ENCODE data around the gene CSTPP1. TPM values are rescaled to one million over a fixed set of nuclear protein-coding genes. Genes with fewer than 3 reads are reported as not detected.
A peak's percentile ranks its signal among the peaks of the same experiment; 100 is the strongest.
"Not testable (repeated sequence)": the region's sequence is repeated elsewhere in the genome, so short reads cannot be mapped to it uniquely, and the experiment has no call there.

The CSTPP1 gene
- total RNA-seq, 3 donors from 2014 or later = 31.9 to 41.1 (median 32.8) TPM

DNA sequence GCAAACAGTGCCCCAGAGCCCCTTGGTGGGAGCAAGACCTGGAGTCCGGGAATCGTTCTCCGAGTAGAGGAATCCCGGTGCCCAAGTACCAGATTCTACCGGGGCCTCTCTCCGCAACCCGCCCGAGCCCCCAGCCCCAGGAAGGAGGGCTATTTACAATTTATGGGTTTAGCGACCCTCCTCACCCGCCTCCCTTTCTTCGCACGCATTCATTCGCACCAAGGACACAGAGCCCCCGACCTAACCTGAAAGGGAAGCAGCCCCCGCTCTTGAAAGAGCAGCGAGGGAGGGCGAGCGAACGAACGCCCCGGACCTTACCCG is 18.8 kb upstream of the CSTPP1 start:
- H3K36me3 ChIP-seq (ENCODE audit: low read depth) = no peaks in the 10 kb centered on the region
- peaks cover 12% of the 10 kb centered on the region for H3K4me1 ChIP-seq (ENCODE audit: low read depth)
- no peaks in the 10 kb centered on the region for H3K9me3 ChIP-seq
- ATAC-seq (no peak), DNase-seq (no peak)
- peak overlapping the region; percentile 33 for H3K4me3 ChIP-seq
- intact Hi-C loops (cut with DNase I, micrococcal nuclease) = loop anchor here in 1 of 2 donors (10.0 kb wide), 1 partner anchor 237 kb away; no protein-coding TSS in a partner anchor
- TF ChIP-seq, protein P1, sequence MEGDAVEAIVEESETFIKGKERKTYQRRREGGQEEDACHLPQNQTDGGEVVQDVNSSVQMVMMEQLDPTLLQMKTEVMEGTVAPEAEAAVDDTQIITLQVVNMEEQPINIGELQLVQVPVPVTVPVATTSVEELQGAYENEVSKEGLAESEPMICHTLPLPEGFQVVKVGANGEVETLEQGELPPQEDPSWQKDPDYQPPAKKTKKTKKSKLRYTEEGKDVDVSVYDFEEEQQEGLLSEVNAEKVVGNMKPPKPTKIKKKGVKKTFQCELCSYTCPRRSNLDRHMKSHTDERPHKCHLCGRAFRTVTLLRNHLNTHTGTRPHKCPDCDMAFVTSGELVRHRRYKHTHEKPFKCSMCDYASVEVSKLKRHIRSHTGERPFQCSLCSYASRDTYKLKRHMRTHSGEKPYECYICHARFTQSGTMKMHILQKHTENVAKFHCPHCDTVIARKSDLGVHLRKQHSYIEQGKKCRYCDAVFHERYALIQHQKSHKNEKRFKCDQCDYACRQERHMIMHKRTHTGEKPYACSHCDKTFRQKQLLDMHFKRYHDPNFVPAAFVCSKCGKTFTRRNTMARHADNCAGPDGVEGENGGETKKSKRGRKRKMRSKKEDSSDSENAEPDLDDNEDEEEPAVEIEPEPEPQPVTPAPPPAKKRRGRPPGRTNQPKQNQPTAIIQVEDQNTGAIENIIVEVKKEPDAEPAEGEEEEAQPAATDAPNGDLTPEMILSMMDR (IDR thresholded peaks at IDR 0.05) = no peak

DNA sequence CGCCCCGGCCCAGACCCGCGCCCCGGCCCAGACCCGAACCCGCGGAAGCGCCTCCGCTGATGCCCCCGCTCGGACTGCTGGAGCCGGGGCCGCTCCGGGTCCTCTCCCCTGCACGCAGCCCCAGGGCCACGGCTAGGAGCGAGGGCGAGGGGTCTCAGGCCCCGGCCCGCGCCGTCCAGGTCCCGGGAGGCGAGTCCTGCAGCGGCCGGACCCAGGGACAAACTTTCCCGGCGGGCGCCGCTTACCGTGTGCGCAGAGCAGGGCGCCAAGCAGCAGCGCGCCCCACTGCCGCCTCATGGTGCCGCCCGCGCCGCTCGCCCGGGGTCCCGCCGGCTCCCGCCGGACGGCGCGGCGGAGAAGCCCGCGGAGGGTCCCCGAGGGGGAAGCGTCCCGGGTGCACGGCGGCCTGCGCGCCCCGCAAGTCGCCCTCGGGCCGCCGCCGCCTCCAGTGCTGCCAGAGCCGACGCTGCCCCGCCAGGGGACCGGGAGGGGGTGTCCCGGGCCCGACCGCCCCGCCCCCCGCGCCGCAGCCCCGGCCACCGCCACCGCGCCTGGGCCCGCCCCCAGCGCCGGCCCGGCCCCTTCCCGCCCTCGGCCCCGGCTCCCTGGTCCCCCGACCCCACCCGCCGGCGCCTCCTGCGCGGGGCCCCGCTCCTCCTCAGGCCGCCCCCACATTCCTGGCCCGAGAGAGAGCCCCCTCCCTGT is 18.3 kb upstream of the CSTPP1 start, which contains the start of gene LRP4:
Gene LRP4 (minus strand): TSS at position 468 of the 705 bp plus-strand sequence. CDS start 171 bp downstream, at position 297.
- Histone ChIP-seq H3K4me3 (peak within 1 kb of the TSS; percentile 33), H3K9me3 (no peaks in the 10 kb centered on the region), H3K4me1 (ENCODE audit: low read depth) (peaks cover 12% of the 10 kb centered on the region), H3K36me3 (ENCODE audit: low read depth) (no peaks in the 10 kb centered on the region)
- intact Hi-C loops (cut with DNase I, micrococcal nuclease) = loop anchor here in 1 of 2 donors (10.0 kb wide), 1 partner anchor 237 kb away; no protein-coding TSS in a partner anchor
- peak in 2 of 3 donors; percentile 57 to 75 for DNase-seq
- TF ChIP-seq, protein P1 (IDR thresholded peaks at IDR 0.05) = no peak
- ATAC-seq = peak; percentile 67

DNA sequence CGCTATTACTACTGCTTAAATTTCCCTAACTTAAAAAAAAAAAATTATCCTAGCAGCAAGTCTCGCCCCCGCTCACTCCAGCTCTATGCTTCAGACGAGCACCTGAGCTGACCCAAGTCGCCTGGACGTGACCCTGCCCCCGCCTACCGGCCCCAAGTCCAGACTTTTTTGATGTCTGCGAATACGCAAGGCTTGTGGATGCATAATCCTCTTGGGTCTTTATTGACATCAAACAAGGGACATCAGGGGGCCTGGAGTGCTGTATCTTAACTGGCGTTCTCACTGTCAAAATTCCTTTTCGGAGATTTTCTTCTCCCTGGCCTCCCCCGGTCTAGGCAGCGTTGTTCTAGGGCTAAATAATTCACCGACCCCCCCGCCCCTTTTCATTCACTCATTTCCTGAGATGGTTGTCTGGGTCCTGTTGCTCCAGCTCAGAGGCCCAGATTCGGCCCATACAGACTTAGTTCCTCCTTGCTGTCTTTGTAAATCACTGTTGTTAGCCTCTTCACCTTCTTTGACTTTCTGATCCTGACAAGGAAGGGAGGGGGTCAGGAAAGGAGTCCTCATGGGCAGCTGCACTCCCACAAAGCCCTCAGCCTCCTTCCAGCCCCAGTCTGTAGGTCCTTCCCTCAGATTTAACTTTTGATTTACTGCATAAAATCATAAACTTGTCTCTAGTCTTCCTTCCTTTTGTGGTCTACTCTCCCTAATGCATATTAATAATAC is 17.6 kb upstream of the CSTPP1 start:
- H3K4me1 ChIP-seq (ENCODE audit: low read depth) = peaks cover 12% of the 10 kb centered on the region
- intact Hi-C loops (cut with DNase I, micrococcal nuclease) = loop anchor here in 1 of 2 donors (10.0 kb wide), 1 partner anchor 236 kb away; no protein-coding TSS in a partner anchor
- DNase-seq (no peak), ATAC-seq (no peak)
- H3K36me3 ChIP-seq (ENCODE audit: low read depth) = no peaks in the 10 kb centered on the region
- TF ChIP-seq, protein P1 (IDR thresholded peaks at IDR 0.05) = no peak
- no peaks in the 10 kb centered on the region for H3K9me3 ChIP-seq
- no peak overlapping the region for H3K4me3 ChIP-seq

DNA sequence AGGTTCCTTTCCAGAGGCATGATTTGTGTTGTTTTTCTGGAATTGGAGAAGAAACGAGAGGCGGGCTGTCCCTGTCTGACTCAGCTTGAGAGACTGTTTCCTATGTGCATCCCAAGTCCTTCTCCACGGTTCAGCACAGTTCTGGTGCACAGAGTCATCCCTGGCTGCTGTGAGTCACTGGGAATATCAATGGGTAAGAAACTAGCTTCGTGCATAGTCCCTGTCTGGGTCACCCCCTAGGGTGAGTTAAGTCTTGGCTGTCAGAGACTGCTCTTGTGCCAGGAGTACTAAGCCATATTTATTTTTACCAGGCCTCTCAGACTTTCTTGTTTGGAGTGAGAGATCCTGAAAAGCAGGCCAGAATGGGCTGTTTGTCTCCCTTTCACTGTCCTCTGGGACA is 15.8 kb upstream of the CSTPP1 start:
- H3K4me3 ChIP-seq = no peak overlapping the region
- ATAC-seq = peak; percentile 39
- peak in 1 of 3 donors; percentile 42 for DNase-seq
- intact Hi-C loops (cut with DNase I, micrococcal nuclease) = no loop called here
- TF ChIP-seq, protein P1 (IDR thresholded peaks at IDR 0.05) = no peak
- H3K4me1 ChIP-seq (ENCODE audit: low read depth) = peaks cover 9% of the 10 kb centered on the region
- no peaks in the 10 kb centered on the region for H3K9me3 ChIP-seq
- no peaks in the 10 kb centered on the region for H3K36me3 ChIP-seq (ENCODE audit: low read depth)

DNA sequence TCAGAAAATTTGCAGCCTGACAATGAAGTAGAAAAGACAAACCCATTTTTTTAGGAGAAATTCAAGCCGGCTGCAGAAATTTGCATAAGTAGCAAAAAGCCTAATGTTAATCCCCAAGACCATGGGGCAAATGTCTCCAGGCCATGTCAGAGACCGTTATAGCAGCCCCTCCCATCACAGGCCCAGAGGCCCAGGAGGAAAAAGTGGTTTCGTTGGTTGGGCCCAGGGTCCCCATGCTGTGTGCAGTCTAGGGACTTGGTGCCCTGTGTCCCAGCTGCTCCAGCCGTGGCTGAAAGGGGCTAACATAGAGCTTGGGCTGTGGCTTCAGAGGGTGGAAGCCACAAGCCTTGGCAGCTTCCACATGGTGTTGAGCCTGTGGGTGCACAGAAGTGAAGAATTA is 8.6 kb upstream of the CSTPP1 start:
- DNase-seq; H3K4me3 ChIP-seq; ATAC-seq; H3K9me3 ChIP-seq; intact Hi-C loops (cut with DNase I, micrococcal nuclease); H3K36me3 ChIP-seq (ENCODE audit: low read depth): not testable (repeated sequence)
- H3K4me1 ChIP-seq (ENCODE audit: low read depth) = peaks cover 15% of the 10 kb centered on the region

DNA sequence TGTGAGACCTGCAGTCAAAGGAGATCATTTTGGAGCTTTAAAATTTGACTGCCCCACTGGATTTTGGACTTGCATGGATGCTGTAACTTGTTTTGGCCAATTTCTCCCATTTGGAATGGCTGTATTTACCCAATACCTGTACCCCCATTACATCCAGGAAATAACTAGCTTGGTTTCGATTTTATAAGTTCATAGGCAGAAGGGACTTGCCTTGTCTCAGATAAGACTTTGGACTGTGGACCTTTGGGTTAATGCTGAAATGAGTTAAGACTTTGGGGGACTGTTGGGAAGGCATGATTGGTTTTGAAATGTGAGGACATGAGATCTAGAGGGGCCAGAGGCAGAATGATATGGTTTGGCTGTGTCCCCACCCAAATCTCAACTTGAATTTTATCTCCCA is 7.9 kb upstream of the CSTPP1 start:
- intact Hi-C loops (cut with DNase I, micrococcal nuclease); ATAC-seq: not testable (repeated sequence)

More for the DNA sequence above, 7.9 kb upstream of the CSTPP1 start:
- not testable (repeated sequence) for H3K4me3 ChIP-seq; DNase-seq; H3K9me3 ChIP-seq; H3K36me3 ChIP-seq (ENCODE audit: low read depth)
- H3K4me1 ChIP-seq (ENCODE audit: low read depth) = peaks cover 15% of the 10 kb centered on the region
